GM23338 (cell line): Measurements from ENCODE around the gene ARHGEF10L. TPM values are rescaled to one million over a fixed set of nuclear protein-coding genes. Genes with fewer than 3 reads are reported as not detected.

Experiments used
- CREB1 ChIP-seq: fragments of 250-450 bp; sonication (Bioruptor Pico); IDR thresholded peaks from 2 replicates; pipeline ENCODE4 v1.5.0; 2020; ENCODE audit warnings: low read depth, mild to moderate bottlenecking, moderate library complexity
- POLR2AphosphoS5 ChIP-seq: IDR thresholded peaks from 2 replicates; pipeline ENCODE4 v1.6.1; 2016; ENCODE audit warnings: antibody characterized with exemption, low read depth
- STAT1 ChIP-seq: IDR thresholded peaks from one replicate; pipeline ENCODE4 v1.6.1; 2016; ENCODE audit warnings: antibody characterized with exemption; ENCODE audit not compliant: unreplicated experiment
- ZNF114 ChIP-seq: fragments of 250-450 bp; sonication (Bioruptor Pico); IDR thresholded peaks from 2 replicates; pipeline ENCODE4 v1.5.0; 2020; ENCODE audit warnings: mild to moderate bottlenecking, moderate library complexity
- ZNF331 ChIP-seq: fragments of 250-450 bp; sonication (Bioruptor Pico); IDR thresholded peaks from 2 replicates; pipeline ENCODE4 v1.5.0; 2020; ENCODE audit warnings: low read depth, mild to moderate bottlenecking, moderate library complexity
- ZNF462 ChIP-seq: fragments of 250-450 bp; sonication (Bioruptor Pico); IDR thresholded peaks from 2 replicates; pipeline ENCODE4 v1.5.0; 2020; ENCODE audit warnings: mild to moderate bottlenecking, moderate library complexity
- polyA plus RNA-seq: library from polyadenylated mRNA; unstranded; fragments of >200 nt; fragmentation: Nextera tagmentation; extraction: Ambion mirVana; gene quantifications from 2 replicates; pipeline ENCODE4 v1.2.1, GENCODE V29; 2016
- total RNA-seq: library from RNA; depleted of rRNA; stranded (reverse); fragments of >200 nt; shearing (Covaris generic); gene quantifications from 2 replicates; pipeline ENCODE4 v1.2.3, GENCODE V29; 2014
- TF ChIP-seq, protein P1 (sequence below), 2 experiments: fragments of 200-600 bp in 1 of 2; sonication (generic) in 1 of 2; conservative IDR thresholded peaks; 2 replicates each; pipeline versions ENCODE4 v1.5.1 to v1.6.1; 2016 to 2017; ENCODE audit warnings: antibody characterized with exemption in 2 of 2, low read depth in 2 of 2, mild to moderate bottlenecking in 2 of 2, moderate library complexity in 1 of 2

Gene ARHGEF10L
- total and polyA plus RNA-seq, 2 experiments from 2014 or later, result 12.1 to 46.8 TPM

DNA sequence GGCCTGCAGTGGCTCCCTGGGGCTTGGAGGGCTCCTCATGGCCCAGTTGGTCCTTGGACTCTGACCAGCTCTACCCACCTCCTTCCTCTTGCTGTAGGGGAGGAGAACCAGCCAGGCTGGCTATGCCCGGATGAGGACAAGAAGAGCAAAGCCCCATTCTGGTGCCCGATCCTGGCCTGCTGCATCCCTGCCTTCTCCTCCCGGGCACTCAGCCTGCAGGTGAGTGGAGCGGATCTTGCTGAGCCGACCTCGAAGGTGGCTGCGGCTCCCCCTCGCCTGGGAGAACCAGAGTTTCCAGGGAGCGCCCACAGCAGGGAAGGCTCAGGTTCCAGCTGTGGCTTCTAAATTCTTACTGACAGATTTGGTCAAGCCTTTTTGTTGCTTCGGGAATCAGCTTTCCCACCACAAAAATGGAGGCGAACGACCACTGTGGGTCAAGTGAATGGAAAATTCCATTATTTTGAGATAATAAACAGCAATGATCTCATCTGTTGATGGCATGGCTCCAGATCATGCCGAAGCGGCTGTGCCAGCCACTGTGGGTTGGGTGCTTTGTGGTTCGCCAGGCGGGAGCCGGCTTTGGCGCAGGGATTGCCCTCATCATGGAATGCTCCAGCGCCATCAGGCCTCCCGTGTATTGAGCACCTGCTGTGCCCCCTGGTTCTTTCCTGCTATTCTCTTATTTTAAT lies 109.1 kb downstream of the ARHGEF10L start (continued):
- no peak for TF ChIP-seq ZNF462 (CRISPR knock-in tag)
- no peak for TF ChIP-seq STAT1
- TF ChIP-seq POLR2AphosphoS5, result no peak
- TF ChIP-seq, protein P1, sequence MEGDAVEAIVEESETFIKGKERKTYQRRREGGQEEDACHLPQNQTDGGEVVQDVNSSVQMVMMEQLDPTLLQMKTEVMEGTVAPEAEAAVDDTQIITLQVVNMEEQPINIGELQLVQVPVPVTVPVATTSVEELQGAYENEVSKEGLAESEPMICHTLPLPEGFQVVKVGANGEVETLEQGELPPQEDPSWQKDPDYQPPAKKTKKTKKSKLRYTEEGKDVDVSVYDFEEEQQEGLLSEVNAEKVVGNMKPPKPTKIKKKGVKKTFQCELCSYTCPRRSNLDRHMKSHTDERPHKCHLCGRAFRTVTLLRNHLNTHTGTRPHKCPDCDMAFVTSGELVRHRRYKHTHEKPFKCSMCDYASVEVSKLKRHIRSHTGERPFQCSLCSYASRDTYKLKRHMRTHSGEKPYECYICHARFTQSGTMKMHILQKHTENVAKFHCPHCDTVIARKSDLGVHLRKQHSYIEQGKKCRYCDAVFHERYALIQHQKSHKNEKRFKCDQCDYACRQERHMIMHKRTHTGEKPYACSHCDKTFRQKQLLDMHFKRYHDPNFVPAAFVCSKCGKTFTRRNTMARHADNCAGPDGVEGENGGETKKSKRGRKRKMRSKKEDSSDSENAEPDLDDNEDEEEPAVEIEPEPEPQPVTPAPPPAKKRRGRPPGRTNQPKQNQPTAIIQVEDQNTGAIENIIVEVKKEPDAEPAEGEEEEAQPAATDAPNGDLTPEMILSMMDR (conservative IDR thresholded peaks at IDR 0.05; ENCODE audit: low read depth in 2 of 2), result no peak
- no peak for TF ChIP-seq ZNF114 (CRISPR knock-in tag)
- TF ChIP-seq CREB1 (CRISPR knock-in tag), result no peak
- no peak for TF ChIP-seq ZNF331 (CRISPR knock-in tag)
